ENCODE measurements around the gene ADCY4. TPM values are rescaled to one million over a fixed set of nuclear protein-coding genes. Genes with fewer than 3 reads are reported as not detected.

The ADCY4 gene
- total and polyA plus RNA-seq, 2 of the 8 experiments (the other 6 are each of a cell fraction or from before 2014, with no cell fraction given), result 0.27 to 0.35 TPM

DNA sequence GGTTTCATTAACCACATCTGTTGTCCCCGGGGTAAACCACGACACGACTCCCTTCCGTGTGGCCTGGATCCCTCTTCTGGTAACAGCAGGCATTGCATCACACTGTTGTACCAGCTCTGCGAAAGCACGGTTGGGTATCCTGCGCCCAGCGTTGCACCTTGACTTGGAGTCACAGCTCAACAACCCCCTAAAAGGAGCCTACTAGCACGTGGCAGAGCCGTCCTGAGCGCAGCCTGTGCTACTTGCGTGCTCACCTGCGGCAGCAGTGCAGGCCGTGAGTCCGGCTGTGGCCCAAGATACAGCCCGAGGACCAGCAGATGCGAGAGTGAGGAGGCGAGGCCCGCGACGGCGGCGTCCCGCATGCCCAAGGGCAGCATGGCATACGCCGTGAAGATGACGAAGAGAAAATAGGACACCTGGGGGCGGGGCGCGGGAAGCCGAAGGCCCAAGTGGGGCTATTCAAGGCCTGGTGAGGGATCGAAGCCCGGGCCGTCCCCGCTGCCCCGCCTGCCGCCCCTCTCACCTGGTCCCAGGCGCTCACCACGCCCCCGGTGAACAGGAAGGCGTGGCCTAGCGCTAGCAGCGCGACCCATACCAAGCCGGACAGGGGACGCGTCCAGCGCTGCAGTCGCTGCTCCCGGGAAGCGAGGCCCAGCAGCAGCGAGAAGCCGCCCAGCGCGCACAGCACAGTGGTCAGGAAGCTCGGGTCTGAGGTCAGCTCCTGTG, 2.4 kb downstream of the ADCY4 start (continued):
- TF ChIP-seq, protein P1, sequence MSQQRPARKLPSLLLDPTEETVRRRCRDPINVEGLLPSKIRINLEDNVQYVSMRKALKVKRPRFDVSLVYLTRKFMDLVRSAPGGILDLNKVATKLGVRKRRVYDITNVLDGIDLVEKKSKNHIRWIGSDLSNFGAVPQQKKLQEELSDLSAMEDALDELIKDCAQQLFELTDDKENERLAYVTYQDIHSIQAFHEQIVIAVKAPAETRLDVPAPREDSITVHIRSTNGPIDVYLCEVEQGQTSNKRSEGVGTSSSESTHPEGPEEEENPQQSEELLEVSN (IDR thresholded peaks at IDR 0.05), result peak; percentile 95
- no peak for TF ChIP-seq EZH2 (IDR thresholded peaks at IDR 0.05; ENCODE audit: low read depth, low read length, severe bottlenecking)
- no peak for TF ChIP-seq EGR1 (IDR thresholded peaks at IDR 0.05; ENCODE audit: borderline replicate concordance, low read depth, low read length)
- TF ChIP-seq TCF12 (IDR thresholded peaks at IDR 0.05; ENCODE audit: low read depth, low read length), result no peak
- TF ChIP-seq POLR2A (IDR thresholded peaks at IDR 0.05; ENCODE audit: control extremely low read depth in 1 of 2, low read depth in 2 of 2, low read length in 2 of 2), result no peak
- TF ChIP-seq, protein P2, sequence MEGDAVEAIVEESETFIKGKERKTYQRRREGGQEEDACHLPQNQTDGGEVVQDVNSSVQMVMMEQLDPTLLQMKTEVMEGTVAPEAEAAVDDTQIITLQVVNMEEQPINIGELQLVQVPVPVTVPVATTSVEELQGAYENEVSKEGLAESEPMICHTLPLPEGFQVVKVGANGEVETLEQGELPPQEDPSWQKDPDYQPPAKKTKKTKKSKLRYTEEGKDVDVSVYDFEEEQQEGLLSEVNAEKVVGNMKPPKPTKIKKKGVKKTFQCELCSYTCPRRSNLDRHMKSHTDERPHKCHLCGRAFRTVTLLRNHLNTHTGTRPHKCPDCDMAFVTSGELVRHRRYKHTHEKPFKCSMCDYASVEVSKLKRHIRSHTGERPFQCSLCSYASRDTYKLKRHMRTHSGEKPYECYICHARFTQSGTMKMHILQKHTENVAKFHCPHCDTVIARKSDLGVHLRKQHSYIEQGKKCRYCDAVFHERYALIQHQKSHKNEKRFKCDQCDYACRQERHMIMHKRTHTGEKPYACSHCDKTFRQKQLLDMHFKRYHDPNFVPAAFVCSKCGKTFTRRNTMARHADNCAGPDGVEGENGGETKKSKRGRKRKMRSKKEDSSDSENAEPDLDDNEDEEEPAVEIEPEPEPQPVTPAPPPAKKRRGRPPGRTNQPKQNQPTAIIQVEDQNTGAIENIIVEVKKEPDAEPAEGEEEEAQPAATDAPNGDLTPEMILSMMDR (IDR thresholded peaks at IDR 0.05; ENCODE audit: control extremely low read depth in 1 of 3, insufficient read depth in 1 of 3, low read depth in 1 of 3, low read length in 3 of 3), result peak in 2 of 3 experiments; percentile 56 to 79; a peak in 3 of 4 replicates
- TF ChIP-seq BACH1 (IDR thresholded peaks at IDR 0.05; ENCODE audit: low read length), result 0 out of 2 replicates have a peak, but pooled peaks have one; percentile 44
- TF ChIP-seq CREB1 (IDR thresholded peaks at IDR 0.05), result peak; percentile 37
- TF ChIP-seq JUN (IDR thresholded peaks at IDR 0.05; ENCODE audit: low read depth, low read length), result no peak
- TF ChIP-seq ASH2L (IDR thresholded peaks at IDR 0.05; ENCODE audit: low read length), result peak; percentile 78
- no peak for TF ChIP-seq HDAC6 (IDR thresholded peaks at IDR 0.05; ENCODE audit: low read depth, low read length)
- TF ChIP-seq GABPA (IDR thresholded peaks at IDR 0.05; ENCODE audit: borderline replicate concordance, insufficient read depth, low read length), result no peak
- TF ChIP-seq KDM1A (IDR thresholded peaks at IDR 0.05; ENCODE audit: borderline replicate concordance, low read length), result no peak
- TF ChIP-seq SUZ12 (IDR thresholded peaks at IDR 0.05; ENCODE audit: low read length), result peak; percentile 49; the same call in 1 of the 2 replicates
